Stimulated activated CD8-positive, alpha-beta memory T cell treated with anti-CD3 and anti-CD28 coated beads, Interleukin-12 subunit alpha, Interleukin-12 subunit beta, amount 100 ng/mL, for 24 hours (primary cell): Measurements from ENCODE around the gene MAMLD1.
"Not testable (repeated sequence)": the region's sequence is repeated elsewhere in the genome, so short reads cannot be mapped to it uniquely, and the experiment has no call there.

Experiments
- DNase-seq: peaks from one replicate; pipeline ENCODE4 v3.0.0-alpha.2; 2020; ENCODE audit errors: extremely low read depth

Gene MAMLD1, protein sequence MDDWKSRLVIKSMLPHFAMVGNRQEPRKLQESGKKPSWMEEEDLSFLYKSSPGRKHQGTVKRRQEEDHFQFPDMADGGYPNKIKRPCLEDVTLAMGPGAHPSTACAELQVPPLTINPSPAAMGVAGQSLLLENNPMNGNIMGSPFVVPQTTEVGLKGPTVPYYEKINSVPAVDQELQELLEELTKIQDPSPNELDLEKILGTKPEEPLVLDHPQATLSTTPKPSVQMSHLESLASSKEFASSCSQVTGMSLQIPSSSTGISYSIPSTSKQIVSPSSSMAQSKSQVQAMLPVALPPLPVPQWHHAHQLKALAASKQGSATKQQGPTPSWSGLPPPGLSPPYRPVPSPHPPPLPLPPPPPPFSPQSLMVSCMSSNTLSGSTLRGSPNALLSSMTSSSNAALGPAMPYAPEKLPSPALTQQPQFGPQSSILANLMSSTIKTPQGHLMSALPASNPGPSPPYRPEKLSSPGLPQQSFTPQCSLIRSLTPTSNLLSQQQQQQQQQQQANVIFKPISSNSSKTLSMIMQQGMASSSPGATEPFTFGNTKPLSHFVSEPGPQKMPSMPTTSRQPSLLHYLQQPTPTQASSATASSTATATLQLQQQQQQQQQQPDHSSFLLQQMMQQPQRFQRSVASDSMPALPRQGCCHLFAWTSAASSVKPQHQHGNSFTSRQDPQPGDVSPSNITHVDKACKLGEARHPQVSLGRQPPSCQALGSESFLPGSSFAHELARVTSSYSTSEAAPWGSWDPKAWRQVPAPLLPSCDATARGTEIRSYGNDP

DNA sequence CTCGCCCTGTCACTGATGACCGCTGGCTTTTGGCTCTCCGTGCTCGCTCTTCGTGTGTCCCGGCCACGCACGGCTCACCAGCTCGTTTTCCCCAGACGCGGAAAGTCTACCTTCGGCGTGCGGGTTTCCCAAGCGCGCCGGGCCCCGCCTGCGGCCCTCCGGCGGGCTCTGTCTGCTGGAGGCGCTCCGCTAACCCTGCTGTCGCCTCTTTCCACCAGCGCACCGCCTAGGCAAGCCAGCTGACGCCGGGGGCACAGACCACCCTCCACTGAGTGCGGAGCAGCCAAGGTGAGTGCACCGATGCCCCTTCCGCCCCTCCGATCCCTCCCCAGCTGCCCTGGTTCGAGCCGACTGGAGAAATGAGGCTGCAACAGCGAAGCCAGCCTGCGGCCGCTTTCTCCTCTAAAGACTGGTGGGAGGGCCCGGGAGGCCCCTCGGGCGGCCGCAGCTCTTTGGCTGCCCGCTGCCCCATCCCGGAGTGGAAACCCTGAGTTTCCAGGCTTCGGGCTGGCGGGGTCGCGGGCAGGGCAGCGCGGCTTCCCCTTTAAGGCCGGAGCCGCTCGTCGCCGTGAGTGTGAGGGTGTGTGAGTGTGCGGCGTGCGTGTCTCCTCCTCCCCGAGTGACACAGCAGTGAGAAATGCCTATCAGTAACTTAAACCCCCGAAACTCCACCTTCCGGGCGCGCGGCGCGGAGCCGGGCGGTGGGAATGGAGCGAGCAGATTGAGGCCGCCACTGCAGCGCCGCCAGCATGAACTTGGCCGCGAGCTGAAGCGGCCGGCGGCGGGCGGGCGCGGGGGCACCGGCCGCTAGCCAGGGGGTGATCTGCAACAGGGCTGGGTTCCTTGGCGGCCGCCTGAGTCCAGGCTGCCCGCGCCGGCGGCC, at the start of gene MAMLD1:
MAMLD1 (plus strand) TSS at position 719 of the 883 bp plus-strand sequence. CDS start 82,200 bp downstream, outside the sequence.
- no peak for DNase-seq

DNA sequence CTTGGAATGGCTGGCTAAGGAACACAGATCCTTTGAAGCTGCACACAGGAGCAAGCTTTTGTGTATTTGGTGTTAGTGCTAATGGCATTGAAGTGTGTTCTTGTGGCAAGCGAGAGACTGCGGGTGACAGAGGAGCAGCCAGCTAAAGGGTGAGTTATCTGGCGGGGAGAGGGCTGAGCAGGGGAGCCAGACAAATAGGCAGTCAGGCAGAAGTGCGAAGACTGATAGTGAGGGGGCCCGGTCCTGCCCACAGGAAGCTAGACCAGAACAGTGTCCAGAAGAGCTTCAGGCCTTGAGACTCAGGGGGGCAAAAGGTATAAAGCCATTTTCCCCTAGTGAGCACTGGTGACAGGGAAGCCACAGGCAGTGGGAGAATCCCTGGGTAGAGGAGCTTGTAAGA, 49.6 kb upstream of the MAMLD1 start:
- no peak for DNase-seq

DNA sequence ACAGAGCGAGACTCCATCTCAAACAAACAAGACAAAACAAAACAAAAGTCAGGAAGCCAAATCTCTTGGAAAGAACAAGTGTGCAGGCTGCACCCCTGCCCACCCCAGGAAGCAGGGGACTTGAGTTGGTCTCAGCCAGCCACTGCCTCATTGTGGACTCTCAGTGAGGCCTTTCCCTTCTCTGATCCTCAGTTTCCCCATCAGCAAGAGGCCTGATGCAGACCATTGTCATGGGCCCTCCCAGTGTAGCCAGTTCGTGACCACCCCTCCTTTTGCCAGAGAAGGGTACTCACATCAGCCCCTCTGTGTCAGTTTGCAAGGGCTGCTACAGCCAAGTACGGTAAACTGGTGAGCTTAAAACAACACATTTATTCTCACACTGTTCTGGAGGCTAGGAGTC, 48.9 kb upstream of the MAMLD1 start:
- DNase-seq: no peak

DNA sequence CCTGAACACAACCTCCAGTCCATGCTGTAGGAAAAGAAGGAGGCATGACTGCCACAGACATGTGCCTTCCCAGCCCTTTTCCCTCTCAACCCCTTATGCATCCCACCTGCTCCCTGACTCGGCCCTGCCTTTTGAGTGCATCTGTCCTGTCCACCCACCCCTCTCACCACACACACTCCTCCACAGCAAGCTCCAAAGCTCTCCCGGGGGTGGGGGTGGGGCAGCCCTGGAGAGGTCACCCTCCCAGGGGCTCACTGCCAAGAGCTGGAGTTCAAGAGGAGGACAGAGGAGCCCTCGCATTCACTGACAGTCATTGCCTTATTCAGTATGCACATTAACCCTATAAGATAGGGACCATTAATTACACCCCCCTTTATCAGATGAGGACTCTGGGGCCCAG, 46.6 kb upstream of the MAMLD1 start:
- no peak for DNase-seq

DNA sequence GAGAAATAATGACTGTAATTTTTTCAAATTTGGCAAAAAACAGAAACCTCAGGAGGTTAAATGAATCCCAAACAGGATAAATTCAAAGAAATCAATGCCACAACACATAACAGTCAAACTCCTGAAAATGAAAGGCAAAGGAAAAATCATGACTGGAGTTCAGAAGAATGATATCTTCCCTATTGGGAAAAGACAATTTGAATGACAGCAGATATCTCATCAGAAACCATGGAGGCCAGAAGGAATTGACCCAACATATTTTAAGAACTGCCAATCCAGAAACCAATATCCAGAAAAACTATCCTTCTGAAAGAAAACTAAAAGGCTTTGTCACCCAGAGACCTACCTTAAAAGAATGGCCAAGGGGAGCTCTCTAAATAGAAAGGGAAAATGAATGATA, 40.1 kb upstream of the MAMLD1 start:
- no peak for DNase-seq

DNA sequence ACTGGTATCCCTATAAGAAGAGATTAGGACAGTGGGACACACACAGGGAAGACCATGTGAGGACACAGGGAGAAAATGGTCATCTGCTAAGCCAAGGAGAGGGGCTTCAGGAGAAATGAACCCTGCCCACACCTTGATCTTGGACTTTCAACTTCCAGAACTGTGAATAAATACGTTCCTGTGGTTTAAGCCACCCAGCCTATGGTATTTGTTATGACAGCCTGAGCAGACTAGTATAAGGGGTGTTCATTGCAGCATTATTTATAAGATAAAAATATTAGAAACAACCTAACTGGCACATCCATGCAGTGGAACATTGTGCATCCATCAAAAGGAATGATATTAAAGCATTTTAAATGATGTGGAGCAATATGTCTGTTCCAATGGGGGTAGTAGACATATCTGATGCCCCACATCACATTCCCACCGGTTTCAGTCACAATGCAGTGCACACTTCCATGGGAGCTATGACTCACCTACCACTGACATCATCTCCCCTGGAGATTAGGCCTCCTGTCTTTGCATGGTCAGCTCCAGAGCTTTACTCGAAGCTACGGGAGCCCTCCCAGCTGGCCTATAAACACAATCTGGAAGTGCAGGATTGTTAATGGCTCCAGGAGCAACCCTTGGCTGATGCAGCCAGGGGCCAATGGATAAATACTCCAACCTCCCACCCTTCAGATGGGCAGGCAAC, 38.9 kb upstream of the MAMLD1 start:
- no peak for DNase-seq

DNA sequence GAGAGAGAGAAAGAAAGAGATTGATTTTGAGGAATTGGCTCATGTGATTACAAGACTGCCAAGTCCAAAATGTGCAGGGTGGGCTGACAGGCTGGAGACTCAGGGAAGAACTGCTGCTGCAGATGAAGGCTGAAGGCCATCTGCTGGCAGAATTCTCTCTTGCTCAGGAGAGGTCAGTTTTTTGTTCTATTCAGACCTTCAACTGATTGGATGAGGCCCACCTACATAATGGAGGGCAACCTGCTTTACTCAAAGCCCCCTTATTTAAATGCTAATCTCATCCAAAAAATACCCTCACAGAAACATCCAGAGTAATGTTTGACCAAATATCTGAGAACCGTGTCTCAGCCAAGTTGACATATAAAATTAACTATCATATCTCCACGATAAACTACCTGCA, 38.2 kb upstream of the MAMLD1 start:
- no peak for DNase-seq

DNA sequence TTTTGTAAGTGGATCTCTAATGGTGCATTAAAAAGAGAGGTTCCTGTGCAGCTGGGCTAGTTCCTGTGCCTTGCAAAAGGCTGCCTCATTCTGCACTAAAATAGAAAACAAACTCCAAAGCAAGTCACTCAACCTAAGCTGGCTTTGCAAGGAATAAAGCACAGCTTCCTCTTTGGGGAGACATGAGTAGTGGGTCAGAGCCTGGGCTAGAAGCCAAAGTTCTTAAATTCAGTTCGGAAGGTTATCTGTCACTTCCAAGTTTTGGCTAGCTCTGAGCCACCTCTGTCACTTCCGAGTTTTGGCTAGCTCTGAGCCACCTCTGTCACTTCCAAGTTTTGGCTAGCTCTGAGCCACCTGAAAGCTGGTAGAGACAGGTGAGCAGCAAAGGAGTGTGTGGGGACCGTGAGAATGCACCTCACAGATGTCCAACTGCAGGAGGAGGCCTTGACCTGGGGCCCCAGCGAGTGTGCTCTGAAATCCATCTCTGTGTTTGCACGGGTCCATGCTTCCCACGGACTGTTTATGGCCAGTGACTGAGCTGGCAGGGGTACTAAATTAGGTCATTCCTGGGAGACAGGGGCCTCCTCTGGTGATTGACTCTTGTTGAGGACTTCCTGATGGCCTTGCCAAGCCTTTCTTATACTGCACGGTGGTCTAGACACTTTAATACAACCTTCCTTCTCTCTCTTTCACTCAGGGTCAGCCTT, 36.4 kb upstream of the MAMLD1 start:
- DNase-seq: no peak

DNA sequence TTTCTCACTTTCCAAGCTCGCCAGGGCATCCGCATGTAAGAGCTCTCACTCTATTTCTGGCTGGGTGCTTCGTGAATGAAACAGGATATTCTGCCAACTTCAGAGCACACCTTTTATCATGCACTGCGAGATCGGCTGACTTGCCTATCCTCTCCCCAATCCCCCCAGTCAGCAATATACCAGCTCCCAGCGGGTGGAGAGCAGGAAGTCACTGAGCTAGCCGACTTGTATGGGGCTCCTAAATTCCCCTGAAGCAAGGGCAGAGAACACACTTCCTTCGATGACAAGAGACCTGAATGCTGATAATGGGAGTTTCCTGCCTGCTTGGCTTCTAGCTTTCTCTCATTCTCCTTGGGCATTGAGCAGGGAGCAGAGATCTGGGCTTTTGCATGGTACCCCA, 33.8 kb upstream of the MAMLD1 start:
- no peak for DNase-seq

DNA sequence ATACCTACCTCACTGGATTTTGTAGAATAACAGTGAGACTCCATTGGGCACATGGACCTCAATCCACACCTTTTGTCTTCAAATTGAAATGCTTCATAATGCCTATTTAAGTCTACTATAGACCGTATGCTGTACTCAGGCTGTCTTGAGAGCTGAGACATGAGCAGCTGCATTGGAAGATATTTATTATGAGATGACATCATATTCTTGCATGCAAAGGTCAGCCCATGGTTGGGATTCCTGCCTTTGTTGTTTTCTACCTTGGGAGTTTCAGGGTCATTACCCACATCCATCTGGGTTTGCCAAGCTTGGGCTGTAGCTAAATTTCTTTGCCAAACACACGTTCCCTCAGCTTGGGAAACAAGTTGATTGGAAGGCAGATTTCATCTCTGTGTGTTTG, 33.2 kb upstream of the MAMLD1 start:
- no peak for DNase-seq

DNA sequence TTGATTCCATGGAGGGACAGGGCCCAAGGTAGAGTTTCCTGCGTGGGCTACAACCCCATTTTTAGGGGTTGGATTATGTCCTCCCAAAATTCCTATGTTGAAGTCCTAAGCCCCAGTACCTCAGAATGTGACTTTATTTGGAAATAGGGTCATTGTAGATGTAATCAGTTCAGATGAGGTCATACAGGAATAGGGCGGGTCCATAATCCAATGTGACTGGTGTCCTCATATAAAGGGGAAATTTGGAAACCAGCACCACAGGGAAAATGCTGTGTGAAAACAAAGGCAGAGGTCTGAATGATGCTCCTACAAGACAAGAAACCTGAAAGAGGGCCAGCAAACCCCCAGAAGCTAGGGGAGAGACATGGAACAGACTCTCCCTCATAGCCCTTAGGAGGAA, 31.1 kb upstream of the MAMLD1 start:
- no peak for DNase-seq

DNA sequence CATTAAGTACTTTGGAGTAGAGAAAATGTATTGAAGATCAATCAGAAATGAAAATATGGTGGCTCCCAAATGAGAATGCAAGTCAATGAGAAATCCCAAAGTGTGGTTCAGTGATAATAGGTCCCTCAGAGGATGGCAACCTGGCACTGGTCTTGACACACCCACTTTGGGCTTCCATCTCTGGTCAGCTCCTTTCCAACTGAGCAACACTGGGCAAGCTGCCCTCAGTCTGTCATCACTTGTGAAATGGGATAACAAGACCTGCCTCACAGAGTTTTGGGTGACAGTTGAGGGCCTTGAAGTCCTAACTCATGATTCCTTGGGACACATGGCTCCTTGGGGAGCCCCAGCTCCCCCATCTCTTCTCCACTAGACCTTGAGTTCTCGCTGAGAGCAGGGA, 29.0 kb upstream of the MAMLD1 start:
- DNase-seq: no peak

DNA sequence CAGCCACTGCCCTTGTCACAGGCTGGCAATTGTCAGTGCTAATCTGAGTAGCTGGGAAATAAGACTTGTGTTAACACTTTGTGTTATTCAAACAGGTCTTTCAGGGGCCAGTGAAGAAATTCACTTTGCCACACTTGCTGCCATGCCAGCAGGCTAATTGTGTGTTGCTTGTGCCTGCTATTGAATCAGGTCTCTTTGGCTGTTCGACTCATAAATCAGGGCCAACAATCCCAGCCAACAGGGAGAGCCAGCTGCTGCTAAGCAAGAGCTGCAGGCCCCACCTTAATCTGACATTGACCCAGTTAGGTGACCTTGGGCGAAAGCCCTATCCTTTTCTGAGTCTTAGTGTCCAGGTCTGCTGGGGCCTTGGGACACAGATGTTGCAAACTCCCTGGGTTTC, 28.1 kb upstream of the MAMLD1 start:
- DNase-seq: no peak

DNA sequence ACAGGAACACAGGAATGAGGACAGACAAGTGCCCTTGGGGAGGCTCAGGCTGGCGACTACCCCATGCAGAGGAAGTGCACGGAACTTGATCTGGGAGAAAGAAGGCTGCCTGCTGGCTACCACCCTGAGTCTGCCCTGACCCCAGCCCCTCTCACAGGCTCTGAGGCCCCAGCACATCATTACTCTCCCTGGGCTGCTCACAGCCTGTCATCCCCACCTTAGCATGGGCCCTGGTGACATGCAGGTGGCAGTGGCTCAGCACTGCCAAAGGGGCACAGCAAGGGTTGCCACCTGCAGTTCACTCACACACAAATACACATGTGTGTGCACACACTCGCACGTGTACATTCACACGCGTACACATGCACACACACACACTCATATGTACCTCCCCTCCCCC, 26.1 kb upstream of the MAMLD1 start:
- no peak for DNase-seq

DNA sequence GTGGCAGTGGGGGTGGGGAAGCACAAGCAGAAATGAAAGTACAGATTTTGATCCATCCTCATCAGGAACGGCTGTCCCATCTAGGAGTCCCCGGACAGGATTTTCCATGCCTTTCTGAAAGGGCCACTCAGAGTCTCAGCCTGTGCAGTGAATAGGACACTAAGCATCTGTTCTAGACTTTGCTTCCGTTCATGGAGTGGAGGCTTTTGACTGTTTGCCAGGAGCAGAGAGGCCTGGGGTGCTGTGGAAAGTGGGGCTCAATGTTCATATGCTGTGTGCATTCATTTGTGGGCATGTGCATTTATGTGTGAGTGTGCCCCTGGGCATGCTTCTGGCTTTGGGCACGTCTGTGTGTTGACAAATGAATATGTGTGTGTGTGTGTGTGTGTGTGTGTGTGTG, 25.6 kb upstream of the MAMLD1 start:
- no peak for DNase-seq

DNA sequence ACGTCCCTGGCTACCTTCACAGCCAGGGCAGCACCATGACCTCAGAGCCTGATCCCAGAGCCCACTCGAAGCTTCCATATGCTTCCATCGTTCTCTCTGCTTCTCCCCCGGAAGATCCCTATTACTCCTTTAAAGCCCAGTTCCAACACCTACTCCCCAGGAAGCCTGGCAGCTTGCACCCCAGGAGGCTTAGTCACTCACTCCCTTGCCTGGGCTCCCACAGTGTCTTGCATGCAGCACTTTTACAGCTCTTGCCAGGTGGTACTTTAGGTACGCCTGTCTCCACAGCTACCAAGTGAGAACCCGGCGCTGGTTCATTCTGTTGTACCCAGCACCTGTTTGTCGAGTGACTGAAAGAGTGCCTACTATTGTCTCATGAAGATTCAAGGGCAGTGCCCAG, 24.5 kb upstream of the MAMLD1 start:
- no peak for DNase-seq

DNA sequence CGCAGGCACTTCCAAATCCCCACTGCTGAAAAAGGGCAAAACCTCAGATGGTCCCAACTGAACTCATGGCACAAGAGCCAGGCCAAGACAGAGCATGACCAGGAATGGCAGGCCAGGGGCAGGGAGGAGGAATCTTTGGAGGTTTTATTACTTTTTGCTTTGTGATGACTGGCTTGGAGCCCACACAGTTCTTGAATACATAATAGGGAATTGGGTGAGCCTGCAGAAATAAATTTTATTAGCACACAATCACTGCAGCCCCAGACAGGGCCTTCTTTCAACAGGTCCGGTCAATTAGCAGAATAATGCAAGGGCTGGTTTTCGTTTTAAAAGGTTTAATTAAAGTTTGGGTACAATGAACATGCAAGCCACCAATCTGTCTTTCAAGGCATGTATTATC, 23.4 kb upstream of the MAMLD1 start:
- DNase-seq: no peak

DNA sequence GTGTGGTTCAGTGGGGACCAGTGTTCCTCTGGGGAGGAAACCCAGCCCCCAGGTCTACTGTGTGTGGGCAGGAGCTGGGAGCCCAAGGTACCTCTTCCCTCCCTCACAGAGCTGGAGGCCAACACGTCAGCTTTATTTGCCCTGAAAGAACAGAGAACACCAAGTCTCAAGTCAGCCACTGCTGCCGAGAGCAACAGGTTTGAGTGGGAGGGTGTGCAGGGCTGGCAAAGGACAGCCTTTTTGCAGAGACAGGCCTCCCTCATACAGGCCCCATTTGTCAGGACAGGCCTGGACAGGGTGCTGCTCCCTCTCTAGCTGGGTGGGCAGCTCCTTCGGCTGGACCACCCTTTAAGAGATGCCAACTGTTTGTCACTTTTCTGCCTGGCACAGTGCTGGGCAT, 22.8 kb upstream of the MAMLD1 start:
- DNase-seq: not testable (repeated sequence)

DNA sequence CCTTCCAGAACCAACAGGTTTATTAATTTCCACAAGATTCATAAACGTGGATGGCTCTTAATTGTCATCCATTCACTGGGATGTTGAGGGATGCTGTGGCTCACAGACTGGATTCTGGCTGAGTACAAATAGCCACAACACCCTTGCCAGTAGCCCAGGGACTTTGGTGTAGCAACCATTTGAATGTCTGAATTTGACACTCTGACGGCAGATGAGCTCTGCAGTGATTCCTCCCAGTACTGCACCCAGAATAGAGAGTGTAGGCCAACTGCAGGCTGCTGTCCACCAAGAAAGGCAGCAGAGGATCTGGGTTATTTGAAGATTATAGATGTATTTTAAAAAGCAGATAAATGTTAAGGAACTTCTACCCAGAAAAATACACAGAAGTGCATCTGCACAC, 15.6 kb upstream of the MAMLD1 start:
- DNase-seq: no peak

DNA sequence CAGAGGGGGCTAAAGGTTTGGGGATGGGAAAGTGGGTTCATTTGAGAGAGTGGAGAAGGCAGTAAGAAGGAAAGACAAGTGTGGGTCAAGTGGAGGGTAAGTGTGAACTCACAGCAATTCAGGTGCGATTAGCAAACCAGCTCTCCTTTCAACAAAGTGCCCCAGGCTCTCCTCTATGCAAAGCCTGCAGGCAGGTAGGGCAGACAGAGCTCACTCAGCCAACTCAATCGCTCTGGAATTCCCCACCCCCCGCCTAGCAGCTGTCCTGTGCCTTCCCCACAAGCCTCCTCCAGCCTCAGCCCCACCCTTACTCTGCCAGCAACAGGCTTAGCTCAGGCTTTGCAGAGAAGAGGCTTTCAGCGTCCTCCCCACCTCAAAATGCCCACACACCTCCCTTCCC, 14.8 kb upstream of the MAMLD1 start:
- no peak for DNase-seq

DNA sequence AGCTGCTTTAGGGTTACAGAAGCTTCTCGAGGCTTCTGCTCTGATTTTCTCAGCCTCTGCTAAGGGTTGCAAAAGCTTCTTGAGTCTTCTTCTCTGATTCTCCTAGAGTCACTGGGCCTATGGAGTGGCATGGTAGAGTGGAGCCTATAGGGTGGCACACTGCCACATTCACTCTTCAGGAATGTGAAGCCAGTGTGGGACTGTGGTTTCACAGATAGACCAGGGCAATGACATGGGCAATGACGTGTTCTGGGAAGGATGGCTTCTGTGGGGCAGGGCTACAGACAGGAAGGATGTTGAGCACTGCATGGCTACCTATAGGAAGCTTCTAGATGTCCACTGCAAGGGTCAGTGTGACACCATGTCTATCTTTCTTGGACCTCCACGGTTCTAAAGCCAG, 11.0 kb upstream of the MAMLD1 start:
- DNase-seq: no peak
